CD4-positive, alpha-beta T cell (primary cell): Measurements from ENCODE around the gene PRKCI. TPM values are rescaled to one million over a fixed set of nuclear protein-coding genes. Genes with fewer than 3 reads are reported as not detected.

Experiments
- ATAC-seq: fragments of 200-7000 bp; cut with Tn5 transposase; one replicate; pipeline ENCODE4 v1.10.0; 2022; ENCODE audit warnings: mild to moderate bottlenecking; ENCODE audit not compliant: poor library complexity
- CTCF ChIA-PET: fragments of 350-600 bp; sonication (Branson Sonifier 250); formaldehyde crosslinking; loops from one replicate; lab custom pipeline; 2021; ENCODE audit warnings: antibody characterized with exemption, inconsistent platforms; lab: Charles Lee
- POLR2A ChIA-PET: fragments of 350-600 bp; sonication (Branson Sonifier 250); formaldehyde crosslinking; loops from one replicate; lab custom pipeline; 2021; ENCODE audit warnings: antibody characterized with exemption, inconsistent platforms; lab: Charles Lee
- DNase-seq, 14 experiments: peaks; one replicate each; pipeline ENCODE4 v3.0.0-alpha.2; 2013 to 2020; ENCODE audit warnings: mixed read lengths in 2 of 14
- H3K27ac ChIP-seq, 2 donors: one replicate each; pipeline versions ENCODE4 v1.5.1 to v1.7.0; 2013; ENCODE audit warnings: low read length in 2 of 2, low read depth in 1 of 2, mild to moderate bottlenecking in 1 of 2
- H3K27me3 ChIP-seq, 2 experiments: 1 replicate in 1 of 2; 2 replicates in 1 of 2; pipeline versions ENCODE4 v1.6.1 to v1.7.0; 2013; ENCODE audit warnings: low read length in 2 of 2, control low read depth in 1 of 2, mild to moderate bottlenecking in 1 of 2, moderate library complexity in 1 of 2; ENCODE audit not compliant: insufficient read depth in 2 of 2, control insufficient read depth in 1 of 2
- H3K36me3 ChIP-seq: one replicate; pipeline ENCODE4 v1.6.1; 2013; ENCODE audit warnings: low read length, control low read depth; ENCODE audit not compliant: insufficient read depth
- H3K4me1 ChIP-seq: one replicate; pipeline ENCODE4 v1.6.1; 2013; ENCODE audit warnings: low read length, control low read depth; ENCODE audit not compliant: insufficient read depth
- H3K4me3 ChIP-seq: one replicate; pipeline ENCODE4 v1.5.1; 2013; ENCODE audit warnings: mild to moderate bottlenecking, low read length, moderate library complexity
- H3K9me3 ChIP-seq, 2 experiments: 1 replicate in 1 of 2; 2 replicates in 1 of 2; pipeline versions ENCODE4 v1.6.1 to v1.7.0; 2013; ENCODE audit warnings: low read length in 2 of 2, mild to moderate bottlenecking in 2 of 2, control low read depth in 1 of 2, moderate library complexity in 1 of 2; ENCODE audit not compliant: control insufficient read depth in 1 of 2, insufficient read depth in 1 of 2
- H3K27ac Mint-ChIP-seq: one replicate; pipeline ENCODE4 v1.8.0; 2020; ENCODE audit warnings: mixed read lengths
- H3K27me3 Mint-ChIP-seq: one replicate; pipeline ENCODE4 v1.8.0; 2021; ENCODE audit warnings: mixed read lengths
- H3K36me3 Mint-ChIP-seq: one replicate; pipeline ENCODE4 v1.8.0; 2021; ENCODE audit warnings: low read depth, mixed read lengths
- H3K4me1 Mint-ChIP-seq: one replicate; pipeline ENCODE4 v1.8.0; 2021; ENCODE audit warnings: low read depth, mixed read lengths
- H3K4me3 Mint-ChIP-seq: one replicate; pipeline ENCODE4 v1.8.0; 2020; ENCODE audit warnings: mild to moderate bottlenecking, mixed read lengths
- H3K9me3 Mint-ChIP-seq: one replicate; pipeline ENCODE4 v1.8.0; 2020; ENCODE audit warnings: mixed read lengths
- CTCF ChIP-seq: fragments of 200-600 bp; IDR thresholded peaks from one replicate; pipeline ENCODE4 v1.8.0; 2022; ENCODE audit warnings: antibody characterized with exemption, mild to moderate bottlenecking
- intact Hi-C, 2 experiments: fragments of 100-400 bp; cut with DNase I in 1 of 2; cut with micrococcal nuclease in 1 of 2; formaldehyde crosslinking; loops; one replicate each; pipeline versions ENCODE4 v1.15.1 to v1.9.0; 2023 to 2025; cut with DNase I, micrococcal nuclease
- total RNA-seq, 174 experiments: library from RNA in 2 of 174; stranded (reverse) in 2 of 174; gene quantifications; one replicate each; pipeline ENCODE4 v1.2.3 and lab custom pipeline; 2021 to 2026

The PRKCI gene
- total RNA-seq, 2 experiments from 2014 or later: 16.4 to 18.0 TPM

- Histone ChIP-seq H3K4me1 (no peaks in the 10 kb centered on the region), H3K27me3 (no peaks in the 10 kb centered on the region), H3K9me3 (no peaks in the 10 kb centered on the region), H3K27ac (no peak overlapping the region), H3K36me3 (peaks cover 23% of the 10 kb centered on the region), H3K4me3 (no peak overlapping the region)
- ATAC-seq (no peak), DNase-seq (no peak)
- Mint-ChIP-seq H3K9me3 (no peaks in the 10 kb centered on the region), H3K27me3 (no peaks in the 10 kb centered on the region), H3K27ac (no peak overlapping the region), H3K4me3 (no peak overlapping the region), H3K36me3 (peaks cover 36% of the 10 kb centered on the region), H3K4me1 (no peaks in the 10 kb centered on the region)
- ChIA-PET POLR2A (no interaction called here), CTCF (no interaction called here)
- intact Hi-C loops: no loop called here
- TF ChIP-seq CTCF: no peak
Measured at GRCh38 chr3:170296703-170297102, 74.5 kb downstream of the PRKCI start.

- Mint-ChIP-seq H3K4me3 (no peak overlapping the region), H3K27me3 (no peaks in the 10 kb centered on the region), H3K4me1 (no peaks in the 10 kb centered on the region), H3K9me3 (no peaks in the 10 kb centered on the region), H3K36me3 (peaks cover 23% of the 10 kb centered on the region), H3K27ac (no peak overlapping the region)
- no peak for TF ChIP-seq CTCF
- H3K4me1 ChIP-seq: no peaks in the 10 kb centered on the region
- ChIA-PET POLR2A (no interaction called here), CTCF (no interaction called here)
- H3K27me3 ChIP-seq: no peaks in the 10 kb centered on the region
- intact Hi-C loops: no loop called here
- H3K27ac ChIP-seq: no peak overlapping the region
- ATAC-seq (no peak), DNase-seq (no peak)
- H3K9me3 ChIP-seq: no peaks in the 10 kb centered on the region
- H3K36me3 ChIP-seq: peaks cover 10% of the 10 kb centered on the region
- H3K4me3 ChIP-seq: no peak overlapping the region
Measured at GRCh38 chr3:170301405-170301804, 79.2 kb downstream of the PRKCI start.

- Histone ChIP-seq H3K36me3 (peaks cover 9% of the 10 kb centered on the region), H3K9me3 (no peaks in the 10 kb centered on the region), H3K4me3 (no peak overlapping the region), H3K4me1 (no peaks in the 10 kb centered on the region), H3K27ac (no peak overlapping the region), H3K27me3 (no peaks in the 10 kb centered on the region)
- ChIA-PET POLR2A (no interaction called here), CTCF (no interaction called here)
- Mint-ChIP-seq H3K9me3 (no peaks in the 10 kb centered on the region), H3K36me3 (peaks cover 17% of the 10 kb centered on the region), H3K4me1 (no peaks in the 10 kb centered on the region), H3K27ac (no peak overlapping the region), H3K27me3 (no peaks in the 10 kb centered on the region), H3K4me3 (no peak overlapping the region)
- no peak for ATAC-seq
- DNase-seq: no peak
- intact Hi-C loops: no loop called here
- TF ChIP-seq CTCF: no peak
Measured at GRCh38 chr3:170302008-170302407, 79.8 kb downstream of the PRKCI start.
